OCI-LY1 (cell line): ENCODE measurements around the gene EIF1B.

ENCODE experiments used
- CTCF ChIP-seq: fragments of 200-600 bp; sonication (generic), shearing (Covaris generic); IDR thresholded peaks from 2 replicates; pipeline ENCODE4 v1.5.1; 2017; ENCODE audit warnings: mild to moderate bottlenecking, antibody characterized with exemption, low read length, moderate library complexity, mixed read lengths
- EZH2 ChIP-seq: fragments of 200-600 bp; sonication (generic), shearing (Covaris generic); IDR thresholded peaks from 2 replicates; pipeline ENCODE4 v1.8.0; 2017; ENCODE audit warnings: borderline replicate concordance, mixed run types, mild to moderate bottlenecking, antibody characterized with exemption, low read length, moderate library complexity, mixed read lengths

- TF ChIP-seq CTCF (no peak), EZH2 (no peak)
Observed at GRCh38 chr3:40268802-40269524, 40.5 kb upstream of the EIF1B start.
